ENCODE data around the gene KL.

Gene KL

GRCh38 chr13:33105387-33106005 is 89.3 kb downstream of the KL start:
- Histone ChIP-seq H3K27me3 (ENCODE audit: insufficient read depth, low read length) (no peaks in the 10 kb centered on the region), H3K4me1 (ENCODE audit: insufficient read depth, low read length) (no peaks in the 10 kb centered on the region), H3K36me3 (ENCODE audit: insufficient read depth, low read length) (no peaks in the 10 kb centered on the region), H3K9me3 (ENCODE audit: low read length) (no peaks in the 10 kb centered on the region), H2AFZ (ENCODE audit: low read depth, low read length) (no peak overlapping the region), H3K4me3 (ENCODE audit: low read length) (no peak overlapping the region)

- Histone ChIP-seq H3K9me3 (ENCODE audit: low read length) (no peaks in the 10 kb centered on the region), H3K4me3 (ENCODE audit: low read length) (no peak overlapping the region), H3K4me1 (ENCODE audit: insufficient read depth, low read length) (no peaks in the 10 kb centered on the region), H2AFZ (ENCODE audit: low read depth, low read length) (no peak overlapping the region), H3K36me3 (ENCODE audit: insufficient read depth, low read length) (no peaks in the 10 kb centered on the region), H3K27me3 (ENCODE audit: insufficient read depth, low read length) (no peaks in the 10 kb centered on the region)
Observed at GRCh38 chr13:33106656-33107360, 90.6 kb downstream of the KL start.

- Histone ChIP-seq H3K4me3 (ENCODE audit: low read length) (no peak overlapping the region), H3K9me3 (ENCODE audit: low read length) (no peaks in the 10 kb centered on the region), H2AFZ (ENCODE audit: low read depth, low read length) (no peak overlapping the region), H3K4me1 (ENCODE audit: insufficient read depth, low read length) (no peaks in the 10 kb centered on the region), H3K36me3 (ENCODE audit: insufficient read depth, low read length) (no peaks in the 10 kb centered on the region), H3K27me3 (ENCODE audit: insufficient read depth, low read length) (no peaks in the 10 kb centered on the region)
Observed at GRCh38 chr13:33107361-33107760, 91.1 kb downstream of the KL start.

- H3K36me3 ChIP-seq (ENCODE audit: insufficient read depth, low read length), result no peaks in the 10 kb centered on the region
- no peaks in the 10 kb centered on the region for H3K4me1 ChIP-seq (ENCODE audit: insufficient read depth, low read length)
- no peak overlapping the region for H3K4me3 ChIP-seq (ENCODE audit: low read length)
- H3K9me3 ChIP-seq (ENCODE audit: low read length), result no peaks in the 10 kb centered on the region
- H2AFZ ChIP-seq (ENCODE audit: low read depth, low read length), result no peak overlapping the region
- no peaks in the 10 kb centered on the region for H3K27me3 ChIP-seq (ENCODE audit: insufficient read depth, low read length)
Observed at GRCh38 chr13:33108620-33109019, 92.4 kb downstream of the KL start.

DNA sequence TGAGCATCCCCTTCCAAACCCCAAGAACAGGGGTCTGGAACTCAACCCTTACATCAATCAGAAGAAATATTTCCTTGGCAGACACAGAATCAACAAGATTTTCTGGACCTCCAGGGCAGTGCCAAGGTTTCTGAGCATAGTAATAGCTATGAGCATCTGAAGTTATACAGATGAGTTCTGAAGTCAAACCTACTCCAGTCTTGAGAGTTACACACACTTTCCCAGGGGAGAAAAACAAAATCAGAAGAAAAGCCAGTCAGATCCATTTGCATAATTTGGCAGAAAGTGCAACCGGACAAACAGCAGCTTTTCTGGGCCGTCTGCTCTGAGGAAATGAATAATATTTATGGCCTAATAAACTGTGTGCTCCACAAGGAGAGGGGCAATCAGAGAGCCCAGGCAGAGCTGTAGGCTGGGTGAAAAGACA is 93.1 kb downstream of the KL start:
- H2AFZ ChIP-seq (ENCODE audit: low read depth, low read length), result no peak overlapping the region
- no peaks in the 10 kb centered on the region for H3K36me3 ChIP-seq (ENCODE audit: insufficient read depth, low read length)
- H3K9me3 ChIP-seq (ENCODE audit: low read length), result no peaks in the 10 kb centered on the region
- H3K4me3 ChIP-seq (ENCODE audit: low read length), result no peak overlapping the region
- H3K4me1 ChIP-seq (ENCODE audit: insufficient read depth, low read length), result no peaks in the 10 kb centered on the region
- H3K27me3 ChIP-seq (ENCODE audit: insufficient read depth, low read length), result no peaks in the 10 kb centered on the region

- H3K9me3 ChIP-seq (ENCODE audit: low read length), result no peaks in the 10 kb centered on the region
- no peak overlapping the region for H2AFZ ChIP-seq (ENCODE audit: low read depth, low read length)
- no peaks in the 10 kb centered on the region for H3K36me3 ChIP-seq (ENCODE audit: insufficient read depth, low read length)
- H3K27me3 ChIP-seq (ENCODE audit: insufficient read depth, low read length), result no peaks in the 10 kb centered on the region
- H3K4me1 ChIP-seq (ENCODE audit: insufficient read depth, low read length), result no peaks in the 10 kb centered on the region
- no peak overlapping the region for H3K4me3 ChIP-seq (ENCODE audit: low read length)
Observed at GRCh38 chr13:33109801-33110200, 93.6 kb downstream of the KL start.

DNA sequence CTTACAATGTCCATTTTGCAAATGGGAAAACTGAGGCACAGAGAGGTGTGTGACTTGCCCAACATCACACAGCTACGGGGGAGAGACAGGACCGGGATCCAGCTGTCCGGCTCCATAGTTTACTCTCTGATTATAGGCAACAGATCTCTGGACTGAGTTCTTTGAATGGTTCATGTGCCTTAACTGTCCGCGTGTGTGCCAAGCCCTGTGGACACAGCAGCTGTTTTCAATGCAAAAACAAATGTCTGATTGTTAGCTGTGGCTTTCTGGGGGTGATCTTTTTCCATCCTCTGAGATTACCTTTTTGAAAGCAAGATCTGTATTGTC is 94.1 kb downstream of the KL start:
- H2AFZ ChIP-seq (ENCODE audit: low read depth, low read length), result no peak overlapping the region
- H3K4me1 ChIP-seq (ENCODE audit: insufficient read depth, low read length), result no peaks in the 10 kb centered on the region
- H3K9me3 ChIP-seq (ENCODE audit: low read length), result no peaks in the 10 kb centered on the region
- no peaks in the 10 kb centered on the region for H3K36me3 ChIP-seq (ENCODE audit: insufficient read depth, low read length)
- H3K27me3 ChIP-seq (ENCODE audit: insufficient read depth, low read length), result no peaks in the 10 kb centered on the region
- H3K4me3 ChIP-seq (ENCODE audit: low read length), result no peak overlapping the region

DNA sequence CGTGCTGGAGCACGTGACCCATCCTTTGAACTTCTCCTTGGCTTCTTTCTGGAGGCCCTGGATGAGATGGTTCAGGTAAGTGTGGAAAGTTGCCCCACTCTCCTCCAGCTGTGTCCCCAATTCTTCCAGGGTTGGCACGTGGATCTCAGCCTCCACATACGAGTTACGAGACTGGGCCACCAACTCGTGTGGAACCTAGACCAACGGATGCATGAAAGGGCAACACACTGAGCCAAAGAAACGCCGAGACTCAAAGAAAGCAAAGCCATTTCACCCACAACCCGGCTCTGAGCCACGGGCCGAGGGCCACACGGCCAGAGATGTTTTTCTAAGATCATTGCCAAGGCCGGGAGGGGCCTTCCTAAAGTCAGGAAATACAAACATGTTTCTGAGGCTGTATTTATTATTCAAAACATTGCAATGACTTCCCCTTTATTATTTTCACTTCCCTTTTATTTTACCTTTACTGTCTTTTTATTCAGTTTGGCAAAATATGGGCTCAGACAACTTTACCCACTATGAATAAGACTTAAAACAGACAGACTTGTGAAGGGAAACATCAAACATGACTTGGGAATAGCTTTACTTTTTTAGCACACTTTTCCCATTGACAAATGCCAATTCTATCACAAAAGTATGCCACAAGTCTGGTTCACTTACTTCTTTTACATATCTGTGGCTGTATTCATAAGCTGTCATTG is 94.6 kb downstream of the KL start:
- no peak overlapping the region for H3K4me3 ChIP-seq (ENCODE audit: low read length)
- H3K4me1 ChIP-seq (ENCODE audit: insufficient read depth, low read length), result no peaks in the 10 kb centered on the region
- no peaks in the 10 kb centered on the region for H3K9me3 ChIP-seq (ENCODE audit: low read length)
- H3K36me3 ChIP-seq (ENCODE audit: insufficient read depth, low read length), result no peaks in the 10 kb centered on the region
- no peak overlapping the region for H2AFZ ChIP-seq (ENCODE audit: low read depth, low read length)
- no peaks in the 10 kb centered on the region for H3K27me3 ChIP-seq (ENCODE audit: insufficient read depth, low read length)

DNA sequence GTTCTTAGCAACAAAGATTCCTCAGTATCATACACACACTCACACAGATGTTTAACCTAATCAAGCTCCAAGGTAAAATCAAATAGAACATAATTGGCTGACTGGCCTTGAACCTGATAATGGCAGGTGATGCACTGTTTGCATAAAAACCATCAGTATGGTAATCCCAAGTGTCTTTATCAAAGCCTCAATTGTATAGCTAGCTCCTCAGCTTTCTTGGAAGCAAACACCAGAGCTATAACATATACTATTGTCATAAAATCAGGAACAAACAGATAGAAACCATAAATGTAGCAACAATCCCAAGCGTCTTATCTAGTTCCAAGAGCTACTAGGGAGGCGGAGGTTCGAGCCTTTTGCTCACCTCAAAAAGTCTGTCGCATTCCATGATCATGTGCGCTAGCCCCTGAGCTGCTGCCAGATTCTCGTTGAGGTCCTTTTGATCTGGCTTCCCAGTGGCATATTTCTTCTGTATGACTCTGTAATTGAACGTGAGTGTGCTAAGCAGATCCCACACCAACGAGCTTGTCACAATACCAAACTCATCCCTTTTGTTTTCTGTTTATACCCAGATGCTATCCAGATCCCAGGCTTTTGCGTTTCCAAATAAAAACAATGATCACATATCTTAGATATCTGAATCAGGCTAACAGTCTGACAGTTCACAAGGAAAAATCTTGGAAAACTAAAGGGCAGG is 95.3 kb downstream of the KL start:
- Histone ChIP-seq H3K4me1 (ENCODE audit: insufficient read depth, low read length) (no peaks in the 10 kb centered on the region), H3K9me3 (ENCODE audit: low read length) (no peaks in the 10 kb centered on the region), H3K36me3 (ENCODE audit: insufficient read depth, low read length) (no peaks in the 10 kb centered on the region), H3K4me3 (ENCODE audit: low read length) (no peak overlapping the region), H2AFZ (ENCODE audit: low read depth, low read length) (no peak overlapping the region), H3K27me3 (ENCODE audit: insufficient read depth, low read length) (no peaks in the 10 kb centered on the region)

DNA sequence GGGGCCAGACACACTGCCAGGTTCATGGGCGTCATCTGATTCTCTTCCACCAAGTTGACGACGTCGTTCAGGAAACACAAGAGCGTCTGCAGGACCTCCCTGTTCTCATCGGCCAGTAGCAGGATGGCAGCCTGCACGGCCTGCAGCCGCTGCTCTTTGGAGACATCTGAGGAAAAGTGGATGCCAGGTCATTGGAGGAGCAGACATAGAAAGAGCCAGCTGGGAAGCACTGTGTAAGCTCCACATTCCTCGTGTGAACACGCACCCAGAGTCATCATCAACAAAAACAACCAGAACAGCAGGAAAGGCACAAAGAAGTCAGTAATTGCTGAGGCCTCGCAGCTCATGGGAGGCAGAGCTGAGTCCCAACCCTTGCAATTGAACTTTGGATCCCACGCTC is 96.5 kb downstream of the KL start:
- Histone ChIP-seq H3K36me3 (ENCODE audit: insufficient read depth, low read length) (no peaks in the 10 kb centered on the region), H2AFZ (ENCODE audit: low read depth, low read length) (no peak overlapping the region), H3K4me1 (ENCODE audit: insufficient read depth, low read length) (no peaks in the 10 kb centered on the region), H3K4me3 (ENCODE audit: low read length) (no peak overlapping the region), H3K9me3 (ENCODE audit: low read length) (no peaks in the 10 kb centered on the region), H3K27me3 (ENCODE audit: insufficient read depth, low read length) (no peaks in the 10 kb centered on the region)

- no peak overlapping the region for H2AFZ ChIP-seq (ENCODE audit: low read depth, low read length)
- no peak overlapping the region for H3K4me3 ChIP-seq (ENCODE audit: low read length)
Observed at GRCh38 chr13:33114146-33114545, 97.9 kb downstream of the KL start.

DNA sequence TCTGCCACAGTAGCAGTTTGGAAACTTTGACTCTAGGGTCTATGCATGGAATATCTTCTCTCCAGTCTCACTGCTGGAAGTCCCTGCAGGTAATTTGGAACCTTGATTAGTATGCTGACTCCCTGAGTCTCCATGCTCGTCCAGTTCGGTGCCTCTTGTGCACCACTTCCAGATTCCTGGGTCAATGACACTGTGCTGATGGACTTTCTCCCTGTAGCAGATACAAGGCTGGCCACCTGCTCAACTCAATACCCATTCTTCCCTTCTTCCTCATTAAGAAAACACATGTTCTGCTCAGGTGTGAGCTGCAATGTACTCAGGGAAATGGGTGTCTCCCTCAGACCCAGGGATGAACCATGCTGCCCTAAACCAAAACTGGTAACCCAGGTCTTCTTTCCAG is 99.1 kb downstream of the KL start:
- Histone ChIP-seq H3K4me1 (ENCODE audit: insufficient read depth, low read length) (no peaks in the 10 kb centered on the region), H3K36me3 (ENCODE audit: insufficient read depth, low read length) (no peaks in the 10 kb centered on the region), H3K9me3 (ENCODE audit: low read length) (no peaks in the 10 kb centered on the region), H3K27me3 (ENCODE audit: insufficient read depth, low read length) (no peaks in the 10 kb centered on the region), H2AFZ (ENCODE audit: low read depth, low read length) (no peak overlapping the region), H3K4me3 (ENCODE audit: low read length) (no peak overlapping the region)

More at GRCh38 chr13:33114146-33114545, 97.9 kb downstream of the KL start:
- Histone ChIP-seq H3K4me1 (ENCODE audit: insufficient read depth, low read length) (no peaks in the 10 kb centered on the region), H3K36me3 (ENCODE audit: insufficient read depth, low read length) (no peaks in the 10 kb centered on the region), H3K27me3 (ENCODE audit: insufficient read depth, low read length) (no peaks in the 10 kb centered on the region), H3K9me3 (ENCODE audit: low read length) (no peaks in the 10 kb centered on the region)
